ENCODE results near the gene HAPLN1. TPM values are rescaled to one million over a fixed set of nuclear protein-coding genes. Genes with fewer than 3 reads are reported as not detected.
A peak's percentile ranks its signal among the peaks of the same experiment; 100 is the strongest.

HAPLN1 gene
- total RNA-seq, 1 experiment from 2014 or later = not detected

GRCh38 chr5:83701886-83702285, 18.8 kb downstream of the HAPLN1 start:
- Mint-ChIP-seq H3K4me1 (ENCODE audit: insufficient read depth, unreplicated experiment) (no peaks in the 10 kb centered on the region), H3K9me3 (ENCODE audit: unreplicated experiment) (peaks cover 9% of the 10 kb centered on the region), H3K27ac (ENCODE audit: low read depth, unreplicated experiment) (no peak overlapping the region), H3K27me3 (ENCODE audit: insufficient read depth, unreplicated experiment) (peaks cover 8% of the 10 kb centered on the region), H3K4me3 (ENCODE audit: unreplicated experiment) (no peak overlapping the region), H3K36me3 (ENCODE audit: insufficient read depth, unreplicated experiment) (no peaks in the 10 kb centered on the region)
- peak; percentile 38 for DNase-seq (ENCODE audit: unreplicated experiment)
- intact Hi-C loops (cut with micrococcal nuclease) = no loop called here
- CTCF ChIA-PET = interaction anchor here (0.6 to 1.0 kb wide), 2 partner anchors 11 to 19 kb away, joined by 3 to 4 read pairs; partner anchors contain the start of gene HAPLN1
- BruUV-seq (replicated peaks) = no TSS peak
- no peak for TF ChIP-seq CTCF (IDR thresholded peaks at IDR 0.05; ENCODE audit: unreplicated experiment)
- POLR2A ChIA-PET = interaction anchor here (0.7 kb wide), 1 partner anchor 93 kb away, joined by 3 read pairs; no protein-coding TSS in a partner anchor

GRCh38 chr5:83689881-83690280, 30.8 kb downstream of the HAPLN1 start:
- ChIA-PET CTCF (interaction anchor here (0.7 kb wide), 1 partner anchor 1834 kb away, joined by 3 read pairs; no protein-coding TSS in a partner anchor), POLR2A (no interaction called here)
- H3K9me3 Mint-ChIP-seq (ENCODE audit: unreplicated experiment) = no peaks in the 10 kb centered on the region
- H3K27ac Mint-ChIP-seq (ENCODE audit: low read depth, unreplicated experiment) = no peak overlapping the region
- H3K36me3 Mint-ChIP-seq (ENCODE audit: insufficient read depth, unreplicated experiment) = no peaks in the 10 kb centered on the region
- BruUV-seq (replicated peaks) = no TSS peak
- DNase-seq (ENCODE audit: unreplicated experiment) = no peak
- intact Hi-C loops (cut with micrococcal nuclease) = no loop called here
- peaks cover 84% of the 10 kb centered on the region for H3K27me3 Mint-ChIP-seq (ENCODE audit: insufficient read depth, unreplicated experiment)
- TF ChIP-seq CTCF (IDR thresholded peaks at IDR 0.05; ENCODE audit: unreplicated experiment) = no peak
- no peaks in the 10 kb centered on the region for H3K4me1 Mint-ChIP-seq (ENCODE audit: insufficient read depth, unreplicated experiment)
- H3K4me3 Mint-ChIP-seq (ENCODE audit: unreplicated experiment) = no peak overlapping the region

GRCh38 chr5:83688281-83688680, 32.4 kb downstream of the HAPLN1 start:
- Mint-ChIP-seq H3K36me3 (ENCODE audit: insufficient read depth, unreplicated experiment) (no peaks in the 10 kb centered on the region), H3K27ac (ENCODE audit: low read depth, unreplicated experiment) (no peak overlapping the region), H3K9me3 (ENCODE audit: unreplicated experiment) (no peaks in the 10 kb centered on the region), H3K4me3 (ENCODE audit: unreplicated experiment) (no peak overlapping the region), H3K27me3 (ENCODE audit: insufficient read depth, unreplicated experiment) (peaks cover 92% of the 10 kb centered on the region), H3K4me1 (ENCODE audit: insufficient read depth, unreplicated experiment) (no peaks in the 10 kb centered on the region)
- ChIA-PET CTCF (no interaction called here), POLR2A (no interaction called here)
- no peak for TF ChIP-seq CTCF (IDR thresholded peaks at IDR 0.05; ENCODE audit: unreplicated experiment)
- DNase-seq (ENCODE audit: unreplicated experiment) = no peak
- no TSS peak for BruUV-seq (replicated peaks)
- intact Hi-C loops (cut with micrococcal nuclease) = no loop called here

GRCh38 chr5:83687124-83687619, 33.5 kb downstream of the HAPLN1 start:
- ChIA-PET CTCF (interaction anchor here (0.6 kb wide), 2 partner anchors 23 to 634 kb away, joined by 3 read pairs; no protein-coding TSS in a partner anchor), POLR2A (no interaction called here)
- Mint-ChIP-seq H3K27ac (ENCODE audit: low read depth, unreplicated experiment) (no peak overlapping the region), H3K4me1 (ENCODE audit: insufficient read depth, unreplicated experiment) (no peaks in the 10 kb centered on the region), H3K9me3 (ENCODE audit: unreplicated experiment) (no peaks in the 10 kb centered on the region), H3K4me3 (ENCODE audit: unreplicated experiment) (no peak overlapping the region), H3K27me3 (ENCODE audit: insufficient read depth, unreplicated experiment) (peaks cover 92% of the 10 kb centered on the region), H3K36me3 (ENCODE audit: insufficient read depth, unreplicated experiment) (no peaks in the 10 kb centered on the region)
- intact Hi-C loops (cut with micrococcal nuclease) = no loop called here
- TF ChIP-seq CTCF (IDR thresholded peaks at IDR 0.05; ENCODE audit: unreplicated experiment) = no peak
- BruUV-seq (replicated peaks) = no TSS peak
- DNase-seq (ENCODE audit: unreplicated experiment) = no peak

All from MCF 10A (cell line).